Muscle of back (tissue), 13 donors: ENCODE measurements around the gene AKT3. TPM values are rescaled to one million over a fixed set of nuclear protein-coding genes. Genes with fewer than 3 reads are reported as not detected.
"Not testable (repeated sequence)": the region's sequence is repeated elsewhere in the genome, so short reads cannot be mapped to it uniquely, and the experiment has no call there.

ENCODE experiments used
- DNase-seq, 3 donors: peaks; one replicate each; pipeline versions ENCODE4 v3.0.0 to v3.0.0-alpha.2; 2013
- long read RNA-seq, 9 donors: transcript quantifications; one replicate each; lab custom pipeline, GENCODE V29; 2026
- polyA plus RNA-seq, 10 donors: library from polyadenylated mRNA; unstranded; fragments of 120-200 nt; gene quantifications; one replicate each; pipeline ENCODE4 v1.2.1, GENCODE V29; 2013; ENCODE audit not compliant: insufficient read length in 10 of 10

AKT3 gene
- polyA plus RNA-seq, result 10 to 100 TPM; 18.3 to 26.9 (median 23.2) TPM
- long read RNA-seq, donor 1, result 0 reads
- long read RNA-seq, donor 2, full-length matches to known transcripts, result 1 of 1 reads
- long read RNA-seq, donor 2, partial matches to known transcripts, result 0 of 1 reads
- long read RNA-seq, donor 2, other reads (novel, unspliced or antisense), result 0 of 1 reads
- long read RNA-seq, donor 3, result 0 reads
- long read RNA-seq, donor 4, result 0 reads
- long read RNA-seq, donor 5, full-length matches to known transcripts, result 3 of 3 reads
- long read RNA-seq, donor 5, partial matches to known transcripts, result 0 of 3 reads
- long read RNA-seq, donor 5, other reads (novel, unspliced or antisense), result 0 of 3 reads
- long read RNA-seq, donor 6, full-length matches to known transcripts, result 2 of 42 reads
- long read RNA-seq, donor 6, partial matches to known transcripts, result 40 of 42 reads
- long read RNA-seq, donor 6, other reads (novel, unspliced or antisense), result 0 of 42 reads
- long read RNA-seq, donor 7, full-length matches to known transcripts, result 2 of 2 reads
- long read RNA-seq, donor 7, partial matches to known transcripts, result 0 of 2 reads
- long read RNA-seq, donor 7, other reads (novel, unspliced or antisense), result 0 of 2 reads
- long read RNA-seq, donor 8, full-length matches to known transcripts, result 2 of 2 reads
- long read RNA-seq, donor 8, partial matches to known transcripts, result 0 of 2 reads
- long read RNA-seq, donor 8, other reads (novel, unspliced or antisense), result 0 of 2 reads
- long read RNA-seq, donor 9, result 0 reads

- DNase-seq, result peak in 2 of 3 donors; percentile 84 to 85
Measured at GRCh38 chr1:243850202-243850451, at the start of gene AKT3. Gene AKT3 (minus strand): TSS chr1:243850243. CDS start chr1:243843170, 7,073 bp downstream.

GRCh38 chr1:243898278-243898677 is 48.2 kb upstream of the AKT3 start:
- no peak for DNase-seq

- no peak for DNase-seq
Measured at GRCh38 chr1:243896313-243896712, 46.3 kb upstream of the AKT3 start.

- DNase-seq, result no peak
Measured at GRCh38 chr1:243892456-243892855, 42.4 kb upstream of the AKT3 start.

GRCh38 chr1:243890576-243890975 is 40.5 kb upstream of the AKT3 start:
- DNase-seq, result peak in 1 of 3 donors; percentile 83

- DNase-seq, result no peak
Measured at GRCh38 chr1:243885806-243886205, 35.8 kb upstream of the AKT3 start.

GRCh38 chr1:243884603-243885002 is 34.6 kb upstream of the AKT3 start:
- no peak for DNase-seq

GRCh38 chr1:243883551-243883950 is 33.5 kb upstream of the AKT3 start:
- DNase-seq, result peak in 1 of 3 donors; percentile 59

- no peak for DNase-seq
Measured at GRCh38 chr1:243882276-243882675, 32.2 kb upstream of the AKT3 start.

GRCh38 chr1:243877058-243877457 is 27.0 kb upstream of the AKT3 start:
- DNase-seq, result not testable (repeated sequence)

- no peak for DNase-seq
Measured at GRCh38 chr1:243855616-243856318, 5.7 kb upstream of the AKT3 start.

- DNase-seq, result no peak
Measured at GRCh38 chr1:243851765-243852164, 1.7 kb upstream of the AKT3 start.

GRCh38 chr1:243851257-243851756 is 1.3 kb upstream of the AKT3 start:
- DNase-seq, result no peak

GRCh38 chr1:243850452-243851256 is 611 bp upstream of the AKT3 start:
- peak; percentile 72 to 90 (median 79) for DNase-seq

GRCh38 chr1:243849421-243850201 is 432 bp downstream of the AKT3 start:
- DNase-seq, result peak; percentile 14 to 85 (median 51)

GRCh38 chr1:243848858-243849420 is 1.1 kb downstream of the AKT3 start:
- peak; percentile 55 to 88 (median 72) for DNase-seq

- DNase-seq, result peak in 1 of 3 donors; percentile 8
Measured at GRCh38 chr1:243848165-243848857, 1.7 kb downstream of the AKT3 start.

- DNase-seq, result no peak
Measured at GRCh38 chr1:243846761-243847160, 3.3 kb downstream of the AKT3 start.

- no peak for DNase-seq
Measured at GRCh38 chr1:243845888-243846287, 4.2 kb downstream of the AKT3 start.

- DNase-seq, result no peak
Measured at GRCh38 chr1:243844186-243844585, 5.9 kb downstream of the AKT3 start.
